ENCODE data around the gene DBET.
"Not testable (repeated sequence)": the region's sequence is repeated elsewhere in the genome, so short reads cannot be mapped to it uniquely, and the experiment has no call there.

GRCh38 chr4:190109390-190110011, 45.2 kb downstream of the DBET start:
- TF ChIP-seq EP300 (IDR thresholded peaks at IDR 0.05); CTCF (IDR thresholded peaks at IDR 0.05); POLR2A (IDR thresholded peaks at IDR 0.05; ENCODE audit: low read depth): not testable (repeated sequence)

All from esophagus muscularis mucosa (tissue), 4 donors.